CD14-positive monocyte (primary cell): Measurements from ENCODE around the gene ZNF568. TPM values are rescaled to one million over a fixed set of nuclear protein-coding genes. Genes with fewer than 3 reads are reported as not detected.

Source experiments
- DNase-seq, 3 donors: peaks; one replicate each; pipeline ENCODE4 v3.0.0-alpha.2; 2011 to 2022
- H2AFZ ChIP-seq: 2 replicates; pipeline ENCODE4 v1.6.0; 2012; ENCODE audit warnings: mild to moderate bottlenecking, low read depth, low read length, inconsistent platforms; ENCODE audit not compliant: insufficient read depth, poor library complexity, severe bottlenecking
- H3K27ac ChIP-seq, 2 donors: 1 replicate in 1 of 2; 2 replicates in 1 of 2; pipeline ENCODE4 v1.5.1; 2012 to 2013; ENCODE audit warnings: low read length in 2 of 2, control low read depth in 1 of 2, inconsistent platforms in 1 of 2, low read depth in 1 of 2, mild to moderate bottlenecking in 1 of 2
- H3K27me3 ChIP-seq, 2 donors: one replicate each; pipeline versions ENCODE4 v1.6.0 to v1.6.1; 2011 to 2013; ENCODE audit warnings: low read length in 2 of 2; ENCODE audit not compliant: control insufficient read depth in 2 of 2, insufficient read depth in 2 of 2
- H3K36me3 ChIP-seq, 2 donors: replicated peaks in 1 of 2; 1 replicate in 1 of 2; 2 replicates in 1 of 2; pipeline versions ENCODE4 v1.5.1 to v1.6.1; 2012 to 2013; ENCODE audit warnings: low read length in 2 of 2, control low read depth in 1 of 2, inconsistent platforms in 1 of 2, mild to moderate bottlenecking in 1 of 2; ENCODE audit not compliant: insufficient read depth in 2 of 2, control insufficient read depth in 1 of 2
- H3K4me1 ChIP-seq, 2 donors: 1 replicate in 1 of 2; 2 replicates in 1 of 2; pipeline versions ENCODE4 v1.5.1 to v1.6.1; 2012 to 2013; ENCODE audit warnings: low read length in 2 of 2, control low read depth in 1 of 2, inconsistent platforms in 1 of 2, mild to moderate bottlenecking in 1 of 2, moderate library complexity in 1 of 2; ENCODE audit not compliant: insufficient read depth in 2 of 2, control insufficient read depth in 1 of 2
- H3K4me2 ChIP-seq: replicated peaks from 2 replicates; pipeline ENCODE3; 2012; ENCODE audit warnings: low read length, moderate library complexity, mild to moderate bottlenecking; ENCODE audit not compliant: poor library complexity, severe bottlenecking; ENCODE audit errors: extremely low read depth
- H3K4me3 ChIP-seq, 3 experiments: fragments of 200-600 bp in 1 of 3; sonication (generic) in 1 of 3; replicated peaks in 1 of 3; 1 replicate in 2 of 3; 2 replicates in 1 of 3; pipeline ENCODE4 v1.5.1; 2011 to 2013; ENCODE audit warnings: low read length in 3 of 3, mild to moderate bottlenecking in 3 of 3, control low read depth in 2 of 3, low read depth in 2 of 3, inconsistent platforms in 1 of 3, moderate library complexity in 1 of 3
- H3K79me2 ChIP-seq: 2 replicates; pipeline ENCODE4 v1.6.0; 2012; ENCODE audit warnings: mild to moderate bottlenecking, control low read depth, inconsistent platforms, low read length, moderate library complexity; ENCODE audit not compliant: insufficient read depth
- H3K9ac ChIP-seq: 2 replicates; pipeline ENCODE4 v1.6.0; 2017; ENCODE audit warnings: low read length, mild to moderate bottlenecking; ENCODE audit not compliant: insufficient read depth, poor library complexity, severe bottlenecking
- H3K9me3 ChIP-seq, 2 donors: replicated peaks in 1 of 2; 1 replicate in 1 of 2; 2 replicates in 1 of 2; pipeline versions ENCODE4 v1.5.1 to v1.6.1; 2012 to 2013; ENCODE audit warnings: low read length in 2 of 2, control low read depth in 1 of 2; ENCODE audit not compliant: control insufficient read depth in 1 of 2, insufficient read depth in 1 of 2
- H4K20me1 ChIP-seq: 2 replicates; pipeline ENCODE4 v1.6.0; 2012; ENCODE audit warnings: mild to moderate bottlenecking, low read length, control low read depth, moderate library complexity; ENCODE audit not compliant: insufficient read depth
- H3K27ac Mint-ChIP-seq, 7 donors: one replicate each; pipeline ENCODE4 v1.8.0; 2020; ENCODE audit warnings: mild to moderate bottlenecking in 7 of 7, mixed read lengths in 7 of 7, moderate library complexity in 6 of 7, inconsistent platforms in 2 of 7
- H3K27me3 Mint-ChIP-seq, 3 donors: one replicate each; pipeline ENCODE4 v1.8.0; 2021 to 2022; ENCODE audit warnings: low read depth in 3 of 3, mild to moderate bottlenecking in 3 of 3, mixed read lengths in 3 of 3, moderate library complexity in 3 of 3, inconsistent platforms in 1 of 3
- H3K36me3 Mint-ChIP-seq, 2 donors: one replicate each; pipeline ENCODE4 v1.8.0; 2020; ENCODE audit warnings: mixed read lengths in 2 of 2, inconsistent platforms in 1 of 2, mild to moderate bottlenecking in 1 of 2
- H3K4me1 Mint-ChIP-seq: one replicate; pipeline ENCODE4 v1.8.0; 2020; ENCODE audit warnings: mild to moderate bottlenecking, mixed read lengths
- H3K4me3 Mint-ChIP-seq, 2 donors: one replicate each; pipeline ENCODE4 v1.8.0; 2020; ENCODE audit warnings: mild to moderate bottlenecking in 2 of 2, mixed read lengths in 2 of 2, moderate library complexity in 1 of 2
- H3K9me3 Mint-ChIP-seq, 7 donors: one replicate each; pipeline ENCODE4 v1.8.0; 2020 to 2022; ENCODE audit warnings: mixed read lengths in 7 of 7, mild to moderate bottlenecking in 6 of 7, moderate library complexity in 6 of 7, inconsistent platforms in 2 of 7
- WGBS: methylation state at CpG from one replicate; pipeline ENCODE4 v1.1.5; 2013; ENCODE audit warnings: missing lambda C conversion rate; ENCODE audit not compliant: insufficient coverage; 5-methylcytosine and 5-hydroxymethylcytosine counted together
- intact Hi-C, 2 donors: fragments of 100-400 bp; cut with micrococcal nuclease; formaldehyde crosslinking; loops; one replicate each; pipeline versions ENCODE4 v1.15.0 to v1.15.1; 2023
- polyA plus RNA-seq, 3 donors: library from polyadenylated mRNA; depleted of rRNA in 1 of 3; unstranded in 2 of 3; stranded (reverse) in 1 of 3; fragments of 300-500 nt in 2 of 3; fragments of >200 nt in 1 of 3; fragmentation: Illumina TruSeq in 2 of 3; gene quantifications; 1 replicate in 2 of 3; 2 replicates in 1 of 3; pipeline ENCODE4 v1.2.3, GENCODE V29; 2012 to 2021
- TF ChIP-seq, protein P1 (sequence below): fragments of 200-600 bp; IDR thresholded peaks from one replicate; pipeline ENCODE4 v1.8.0; 2022; ENCODE audit warnings: antibody characterized with exemption, mild to moderate bottlenecking

The ZNF568 gene
- polyA plus RNA-seq, 3 donors: 0.38 to 0.96 (median 0.79) TPM

DNA sequence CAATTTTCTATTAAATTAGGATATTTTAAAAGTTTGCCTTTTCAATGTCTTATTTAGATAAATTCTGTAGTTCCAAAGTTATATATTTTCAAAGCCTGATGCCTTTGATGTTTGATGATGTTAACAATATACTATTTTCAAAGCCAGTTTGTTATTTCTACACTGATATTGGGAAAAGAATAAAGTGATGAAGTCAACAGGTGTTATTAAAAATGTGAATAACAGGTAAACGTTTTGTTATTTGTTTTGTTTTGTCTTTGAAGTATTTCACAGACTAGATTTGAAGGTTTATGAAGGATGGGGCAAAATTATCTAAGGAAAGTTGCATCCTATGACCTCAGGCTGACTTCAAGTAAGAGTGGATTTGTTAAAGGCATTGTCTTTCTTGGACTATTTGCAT lies 129.0 kb downstream of the ZNF568 start:
- Histone ChIP-seq H3K4me3 (no peak overlapping the region), H3K9me3 (peaks cover 30 to 65% of the 10 kb centered on the region in 2 donors), H4K20me1 (no peaks in the 10 kb centered on the region), H3K36me3 (no peaks in the 10 kb centered on the region), H3K4me1 (no peaks in the 10 kb centered on the region), H3K27ac (no peak overlapping the region), H3K79me2 (no peaks in the 10 kb centered on the region), H3K4me2 (no peak overlapping the region), H2AFZ (no peak overlapping the region), H3K9ac (no peak overlapping the region), H3K27me3 (no peaks in the 10 kb centered on the region)
- no peak for DNase-seq
- Mint-ChIP-seq H3K36me3 (no peaks in the 10 kb centered on the region), H3K4me1 (no peaks in the 10 kb centered on the region), H3K27ac (no peak overlapping the region), H3K4me3 (no peak overlapping the region), H3K9me3 (peaks cover 9 to 56% (median 47%) of the 10 kb centered on the region in 7 donors), H3K27me3 (no peaks in the 10 kb centered on the region)
- WGBS: 70% methylated on average over 1 of the region's 1 CpG
- intact Hi-C loops: no loop called here
- TF ChIP-seq, protein P1, sequence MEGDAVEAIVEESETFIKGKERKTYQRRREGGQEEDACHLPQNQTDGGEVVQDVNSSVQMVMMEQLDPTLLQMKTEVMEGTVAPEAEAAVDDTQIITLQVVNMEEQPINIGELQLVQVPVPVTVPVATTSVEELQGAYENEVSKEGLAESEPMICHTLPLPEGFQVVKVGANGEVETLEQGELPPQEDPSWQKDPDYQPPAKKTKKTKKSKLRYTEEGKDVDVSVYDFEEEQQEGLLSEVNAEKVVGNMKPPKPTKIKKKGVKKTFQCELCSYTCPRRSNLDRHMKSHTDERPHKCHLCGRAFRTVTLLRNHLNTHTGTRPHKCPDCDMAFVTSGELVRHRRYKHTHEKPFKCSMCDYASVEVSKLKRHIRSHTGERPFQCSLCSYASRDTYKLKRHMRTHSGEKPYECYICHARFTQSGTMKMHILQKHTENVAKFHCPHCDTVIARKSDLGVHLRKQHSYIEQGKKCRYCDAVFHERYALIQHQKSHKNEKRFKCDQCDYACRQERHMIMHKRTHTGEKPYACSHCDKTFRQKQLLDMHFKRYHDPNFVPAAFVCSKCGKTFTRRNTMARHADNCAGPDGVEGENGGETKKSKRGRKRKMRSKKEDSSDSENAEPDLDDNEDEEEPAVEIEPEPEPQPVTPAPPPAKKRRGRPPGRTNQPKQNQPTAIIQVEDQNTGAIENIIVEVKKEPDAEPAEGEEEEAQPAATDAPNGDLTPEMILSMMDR: no peak

Other genes starting within 250 kb of the ZNF568 start
- 1 to 10 TPM in 2 of 3 donors, not detected in 1; 1.2 to 2.2 TPM for gene ZNF461, start 249.5 kb upstream of the ZNF568 start, polyA plus RNA-seq
- 1 to 10 TPM in 2 of 3 donors, under 1 TPM in 1; 0.84 to 1.7 (median 1.5) TPM for gene ZNF567, start 228.7 kb upstream of the ZNF568 start, polyA plus RNA-seq
- under 1 TPM; 0.02 to 0.15 (median 0.08) TPM for gene ZNF850, start 143.5 kb upstream of the ZNF568 start, polyA plus RNA-seq
- 1 to 10 TPM in 2 of 3 donors, under 1 TPM in 1; 0.35 to 2.7 (median 2.3) TPM for gene ZNF790, start 77.9 kb upstream of the ZNF568 start, polyA plus RNA-seq
- 1 to 10 TPM in 2 of 3 donors, under 1 TPM in 1; 0.66 to 2.3 (median 1.3) TPM for gene ZNF345, start 65.5 kb upstream of the ZNF568 start, polyA plus RNA-seq
- gene ZNF829, start within 50 bp of the ZNF568 start, polyA plus RNA-seq: under 1 TPM; 0.05 to 0.14 (median 0.08) TPM
- 1 to 10 TPM; 1.4 to 2.5 (median 1.8) TPM for gene ZNF420, start 162.1 kb downstream of the ZNF568 start, polyA plus RNA-seq